Activated naive CD4-positive, alpha-beta T cell treated with anti-CD3 and anti-CD28 coated beads, Interleukin-2, amount 50 U/mL, for 24 hours (primary cell): ENCODE results near the gene COA3.

Experiments used
- H3K27ac Mint-ChIP-seq: one replicate; pipeline ENCODE4 v1.8.0; 2021; ENCODE audit warnings: mild to moderate bottlenecking, mixed read lengths
- H3K27me3 Mint-ChIP-seq: one replicate; pipeline ENCODE4 v1.8.0; 2021; ENCODE audit warnings: mixed read lengths
- H3K36me3 Mint-ChIP-seq: one replicate; pipeline ENCODE4 v1.8.0; 2021; ENCODE audit warnings: mixed read lengths
- H3K4me1 Mint-ChIP-seq: one replicate; pipeline ENCODE4 v1.8.0; 2021; ENCODE audit warnings: mixed read lengths
- H3K4me3 Mint-ChIP-seq: one replicate; pipeline ENCODE4 v1.8.0; 2021; ENCODE audit warnings: mild to moderate bottlenecking, mixed read lengths
- H3K9me3 Mint-ChIP-seq: one replicate; pipeline ENCODE4 v1.8.0; 2021; ENCODE audit warnings: mixed read lengths

The COA3 gene

GRCh38 chr17:42798383-42799380 is at the start of gene COA3, which contains the start of gene CNTD1:
TSS of gene COA3 (minus strand) at chr17:42798704. CDS start at chr17:42798681, 23 bp downstream.
TSS of gene CNTD1 (plus strand) at chr17:42798861. CDS start at chr17:42799068, 207 bp downstream.
- Mint-ChIP-seq H3K9me3 (no peaks in the 10 kb centered on the region), H3K27ac (peak within 1 kb of the TSS; percentile 80)

GRCh38 chr17:42848093-42848492 is 49.6 kb upstream of the COA3 start:
- H3K4me3 Mint-ChIP-seq, result no peak overlapping the region
- H3K9me3 Mint-ChIP-seq, result no peaks in the 10 kb centered on the region
- H3K27ac Mint-ChIP-seq, result no peak overlapping the region
- no peaks in the 10 kb centered on the region for H3K36me3 Mint-ChIP-seq
- peaks cover 8% of the 10 kb centered on the region for H3K4me1 Mint-ChIP-seq
- no peaks in the 10 kb centered on the region for H3K27me3 Mint-ChIP-seq

More at GRCh38 chr17:42798383-42799380, at the start of gene COA3, which contains the start of gene CNTD1:
- Mint-ChIP-seq H3K36me3 (peaks cover 6% of the 10 kb centered on the region), H3K4me1 (peaks cover 28% of the 10 kb centered on the region), H3K4me3 (peak within 1 kb of the TSS; percentile 96), H3K27me3 (no peaks in the 10 kb centered on the region)

- Mint-ChIP-seq H3K4me3 (no peak overlapping the region), H3K4me1 (peaks cover 8% of the 10 kb centered on the region), H3K27me3 (no peaks in the 10 kb centered on the region), H3K9me3 (no peaks in the 10 kb centered on the region), H3K36me3 (peaks cover 1% of the 10 kb centered on the region), H3K27ac (no peak overlapping the region)
Measured at GRCh38 chr17:42846594-42847280, 48.2 kb upstream of the COA3 start.

DNA sequence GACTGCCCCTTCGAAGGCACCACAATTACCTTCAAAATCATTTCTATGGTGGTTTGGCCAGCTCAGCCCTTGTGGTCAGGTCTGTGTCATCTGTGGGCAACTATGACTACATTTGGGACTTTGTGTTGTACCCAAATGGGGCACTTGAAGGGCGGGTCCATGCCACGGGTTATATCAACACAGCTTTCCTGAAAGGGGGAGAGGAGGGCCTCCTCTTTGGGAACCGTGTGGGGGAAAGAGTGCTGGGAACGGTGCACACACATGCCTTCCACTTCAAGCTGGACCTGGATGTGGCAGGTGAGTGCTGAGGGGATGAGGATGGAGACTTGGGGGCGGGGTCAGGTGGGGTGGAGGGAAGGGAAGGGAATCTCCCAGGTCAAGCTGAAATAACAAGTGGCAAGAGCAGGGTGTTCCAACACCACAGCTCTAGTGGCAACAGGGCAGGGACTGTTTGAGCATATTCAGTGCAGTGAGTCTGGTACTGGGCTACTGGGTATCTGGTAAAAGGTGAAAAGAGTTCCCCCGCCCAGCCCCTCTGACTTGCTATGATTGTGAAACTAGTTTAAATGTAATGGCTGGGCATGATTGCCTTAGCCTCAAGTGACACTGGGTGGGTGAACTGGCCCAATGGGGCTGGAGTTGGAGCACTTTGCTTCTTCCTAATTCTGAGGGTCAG is 47.6 kb upstream of the COA3 start:
- H3K27ac Mint-ChIP-seq, result peak overlapping the region; percentile 82
- H3K27me3 Mint-ChIP-seq, result no peaks in the 10 kb centered on the region
- peaks cover 1% of the 10 kb centered on the region for H3K36me3 Mint-ChIP-seq
- H3K4me3 Mint-ChIP-seq, result no peak overlapping the region
- H3K9me3 Mint-ChIP-seq, result no peaks in the 10 kb centered on the region
- peaks cover 8% of the 10 kb centered on the region for H3K4me1 Mint-ChIP-seq

DNA sequence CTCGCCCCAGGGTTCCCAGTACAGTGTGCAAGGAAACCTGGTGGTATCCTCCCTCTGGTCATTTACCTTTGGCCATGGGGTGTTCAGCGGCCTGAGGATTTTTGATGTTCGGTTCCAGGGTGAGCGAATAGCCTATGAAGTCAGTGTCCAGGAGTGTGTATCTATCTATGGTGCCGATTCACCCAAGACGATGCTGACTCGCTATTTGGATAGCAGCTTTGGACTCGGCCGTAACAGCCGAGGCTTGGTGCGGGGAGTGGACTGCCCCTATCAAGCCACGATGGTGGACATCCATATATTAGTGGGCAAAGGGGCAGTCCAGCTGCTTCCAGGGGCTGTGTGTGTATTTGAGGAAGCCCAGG is 47.0 kb upstream of the COA3 start:
- H3K27me3 Mint-ChIP-seq, result no peaks in the 10 kb centered on the region
- no peaks in the 10 kb centered on the region for H3K9me3 Mint-ChIP-seq
- no peak overlapping the region for H3K4me3 Mint-ChIP-seq
- peaks cover 8% of the 10 kb centered on the region for H3K4me1 Mint-ChIP-seq
- peaks cover 1% of the 10 kb centered on the region for H3K36me3 Mint-ChIP-seq
- no peak overlapping the region for H3K27ac Mint-ChIP-seq

- H3K27me3 Mint-ChIP-seq, result no peaks in the 10 kb centered on the region
- no peak overlapping the region for H3K27ac Mint-ChIP-seq
- peaks cover 8% of the 10 kb centered on the region for H3K4me1 Mint-ChIP-seq
- no peaks in the 10 kb centered on the region for H3K9me3 Mint-ChIP-seq
- H3K36me3 Mint-ChIP-seq, result peaks cover 1% of the 10 kb centered on the region
- H3K4me3 Mint-ChIP-seq, result no peak overlapping the region
Measured at GRCh38 chr17:42844761-42845555, 46.5 kb upstream of the COA3 start.

GRCh38 chr17:42844271-42844670 is 45.8 kb upstream of the COA3 start, which contains the start of gene AOC2:
TSS of gene AOC2 (plus strand) at chr17:42844580. CDS start at chr17:42844627, 47 bp downstream.
- peak within 1 kb of the TSS; percentile 30 for H3K27ac Mint-ChIP-seq
- H3K36me3 Mint-ChIP-seq, result peaks cover 4% of the 10 kb centered on the region
- no peaks in the 10 kb centered on the region for H3K27me3 Mint-ChIP-seq
- no peaks in the 10 kb centered on the region for H3K9me3 Mint-ChIP-seq
- H3K4me3 Mint-ChIP-seq, result no peak within 1 kb of the TSS
- H3K4me1 Mint-ChIP-seq, result peaks cover 8% of the 10 kb centered on the region

GRCh38 chr17:42843358-42843934 is 44.9 kb upstream of the COA3 start:
- no peak overlapping the region for H3K27ac Mint-ChIP-seq
- H3K4me1 Mint-ChIP-seq, result peaks cover 8% of the 10 kb centered on the region
- no peak overlapping the region for H3K4me3 Mint-ChIP-seq
- H3K27me3 Mint-ChIP-seq, result no peaks in the 10 kb centered on the region
- peaks cover 7% of the 10 kb centered on the region for H3K36me3 Mint-ChIP-seq
- H3K9me3 Mint-ChIP-seq, result no peaks in the 10 kb centered on the region

DNA sequence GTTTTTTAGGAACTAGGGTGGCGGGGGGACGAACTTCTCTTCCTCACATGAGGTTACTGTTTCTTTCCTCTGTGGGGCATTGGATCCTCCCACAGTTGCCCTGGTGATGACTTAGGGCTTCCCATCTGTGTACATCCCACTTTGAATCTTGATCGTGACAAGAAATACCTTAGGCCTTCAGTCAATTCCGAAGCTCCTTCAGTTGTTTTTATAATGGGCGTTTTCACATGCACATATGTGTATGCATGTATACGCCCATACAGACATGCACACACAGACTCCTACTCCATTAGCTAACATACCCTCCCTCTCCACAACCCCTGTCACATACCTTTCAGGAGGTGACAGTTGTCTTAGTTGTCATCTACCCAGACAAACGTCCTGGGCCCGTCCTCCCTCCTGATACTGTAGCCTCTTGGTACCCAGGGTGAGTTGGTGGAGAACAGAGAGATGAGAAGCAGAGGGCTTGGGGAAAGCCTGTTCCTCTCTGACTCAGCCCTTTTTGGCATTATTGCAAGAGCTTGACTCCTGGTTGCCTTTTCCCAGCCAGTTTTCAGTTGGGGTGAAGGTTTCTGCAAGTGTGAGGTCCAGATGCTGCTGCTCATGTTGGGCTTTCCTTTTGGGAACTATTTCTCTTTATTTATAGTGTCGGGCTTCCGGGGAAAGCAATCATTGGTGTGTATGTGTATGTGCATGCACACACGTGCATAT is 43.6 kb upstream of the COA3 start:
- Mint-ChIP-seq H3K9me3 (no peaks in the 10 kb centered on the region), H3K36me3 (peaks cover 11% of the 10 kb centered on the region), H3K4me1 (peaks cover 12% of the 10 kb centered on the region), H3K27ac (no peak overlapping the region), H3K4me3 (no peak overlapping the region), H3K27me3 (no peaks in the 10 kb centered on the region)

DNA sequence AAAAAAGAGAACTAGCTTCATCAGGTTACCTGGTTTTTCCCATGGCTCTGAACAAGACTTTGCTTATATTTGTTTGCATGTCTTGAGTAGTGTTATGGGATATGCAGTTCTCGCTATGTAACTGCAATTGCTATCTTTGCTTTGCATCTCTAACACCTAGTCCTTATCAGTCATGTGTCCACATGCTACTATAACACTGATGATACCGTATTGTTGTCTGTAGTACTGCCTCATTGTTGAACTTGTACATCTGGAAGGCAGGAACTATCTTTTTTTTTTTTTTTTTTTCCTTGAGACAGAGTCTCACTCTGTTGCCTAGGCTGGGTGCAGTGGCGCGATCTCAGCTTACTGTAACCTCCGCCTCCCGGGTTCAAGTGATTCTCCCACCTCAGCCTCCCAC is 37.2 kb upstream of the COA3 start:
- no peaks in the 10 kb centered on the region for H3K9me3 Mint-ChIP-seq
- no peak overlapping the region for H3K27ac Mint-ChIP-seq
- H3K27me3 Mint-ChIP-seq, result no peaks in the 10 kb centered on the region
- H3K4me3 Mint-ChIP-seq, result peak overlapping the region; percentile 47
- H3K36me3 Mint-ChIP-seq, result peaks cover 12% of the 10 kb centered on the region
- H3K4me1 Mint-ChIP-seq, result peaks cover 34% of the 10 kb centered on the region

DNA sequence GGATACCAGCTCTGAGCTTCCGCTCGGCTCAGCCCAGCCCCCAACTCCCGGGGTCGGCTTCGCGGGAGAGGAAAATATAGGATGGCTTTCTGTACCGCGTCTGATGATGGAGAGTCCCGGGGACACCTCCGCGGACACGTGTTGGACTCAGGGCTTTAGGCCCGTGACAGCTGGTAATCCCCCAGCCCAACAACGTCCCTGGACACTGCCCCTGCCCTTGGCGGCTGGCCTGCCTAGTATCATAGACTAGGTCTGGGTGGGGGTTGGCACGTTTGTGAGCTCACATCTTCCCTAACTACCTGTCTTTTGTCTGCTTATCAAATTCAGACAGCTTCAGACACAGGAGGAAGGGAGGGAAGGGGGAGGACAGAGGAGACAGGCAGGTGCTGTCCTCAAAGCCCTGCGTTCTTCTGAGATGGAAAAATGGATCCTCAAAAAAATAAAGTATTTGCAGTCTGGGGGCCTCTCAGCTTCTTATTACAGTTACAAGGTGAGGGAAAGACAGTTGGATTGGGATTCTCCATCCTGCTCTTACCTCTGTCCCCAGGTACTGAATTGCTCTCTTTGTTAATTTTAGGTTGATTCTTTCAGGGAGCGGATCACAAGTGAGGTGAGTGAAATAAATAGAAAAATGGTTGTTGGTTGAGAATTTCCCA is 35.4 kb upstream of the COA3 start:
- Mint-ChIP-seq H3K9me3 (no peaks in the 10 kb centered on the region), H3K36me3 (peaks cover 7% of the 10 kb centered on the region), H3K4me3 (peak overlapping the region; percentile 93), H3K4me1 (peaks cover 39% of the 10 kb centered on the region), H3K27me3 (no peaks in the 10 kb centered on the region), H3K27ac (peak overlapping the region; percentile 90)

- H3K4me1 Mint-ChIP-seq, result peaks cover 39% of the 10 kb centered on the region
- H3K27ac Mint-ChIP-seq, result peak within 1 kb of the TSS; percentile 98
- H3K4me3 Mint-ChIP-seq, result peak within 1 kb of the TSS; percentile 93
- H3K9me3 Mint-ChIP-seq, result no peaks in the 10 kb centered on the region
- H3K36me3 Mint-ChIP-seq, result peaks cover 7% of the 10 kb centered on the region
- no peaks in the 10 kb centered on the region for H3K27me3 Mint-ChIP-seq
Measured at GRCh38 chr17:42832934-42833766, 34.6 kb upstream of the COA3 start, which contains the start of gene PSME3. TSS of gene PSME3 (plus strand) at chr17:42833397. CDS start at chr17:42833632, 235 bp downstream.
